ENCODE measurements around the gene ROS1. TPM values are rescaled to one million over a fixed set of nuclear protein-coding genes. Genes with fewer than 3 reads are reported as not detected.

Gene ROS1
- total and polyA plus RNA-seq, 4 donors, result under 0.01 TPM; not detected in 3

DNA sequence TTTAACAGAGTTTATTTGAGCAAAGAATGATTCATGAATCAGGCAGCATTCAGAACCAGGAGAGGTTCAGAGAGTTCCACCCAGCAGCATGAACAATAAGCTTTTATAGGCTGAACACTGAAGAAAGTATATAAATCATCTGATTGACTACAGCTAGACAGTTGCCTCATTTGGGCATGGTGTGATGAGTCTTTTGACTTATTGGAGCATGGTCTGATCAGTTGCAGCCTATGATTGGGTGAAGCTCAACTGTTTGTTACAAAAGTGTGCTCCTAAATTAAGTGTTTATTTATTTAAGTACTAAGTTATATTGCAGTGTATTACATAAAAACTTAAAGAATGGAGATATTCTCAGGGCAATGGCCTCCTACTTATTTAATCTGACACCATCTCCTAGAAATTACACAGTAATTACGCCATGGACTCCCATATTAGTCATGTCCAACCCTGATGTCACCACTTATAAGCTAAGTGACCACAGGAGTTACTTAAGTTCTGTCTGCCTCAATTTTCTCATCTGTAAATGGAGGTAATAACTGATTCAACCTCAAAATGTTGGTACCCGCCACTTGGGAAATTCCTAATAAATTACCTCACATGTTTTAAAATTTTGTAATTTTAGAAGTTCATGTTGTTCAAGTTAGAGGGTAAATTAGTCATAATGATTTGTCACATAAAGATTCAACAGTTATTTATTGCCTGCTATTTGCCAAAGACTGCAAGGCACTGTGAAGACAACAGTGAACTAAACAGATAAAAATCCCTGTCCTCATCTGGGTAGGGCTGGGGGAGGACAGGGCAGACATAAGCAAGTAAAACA lies 15.2 kb upstream of the ROS1 start:
- 88% methylated on average over 2 of the region's 2 CpGs for WGBS
- H3K9me3 ChIP-seq (ENCODE audit: control insufficient read depth in 4 of 4, low read length in 3 of 4), result no peaks in the 10 kb centered on the region
- H3K36me3 ChIP-seq (ENCODE audit: control insufficient read depth in 4 of 4, insufficient read depth in 3 of 4, low read depth in 1 of 4, low read length in 3 of 4), result no peaks in the 10 kb centered on the region
- H3K9ac ChIP-seq (ENCODE audit: low read depth in 1 of 2, low read length in 2 of 2), result no peak overlapping the region
- TF ChIP-seq HNF4G (IDR thresholded peaks at IDR 0.05), result no peak
- no peak for TF ChIP-seq NR2F2 (IDR thresholded peaks at IDR 0.05)
- TF ChIP-seq, protein P1, sequence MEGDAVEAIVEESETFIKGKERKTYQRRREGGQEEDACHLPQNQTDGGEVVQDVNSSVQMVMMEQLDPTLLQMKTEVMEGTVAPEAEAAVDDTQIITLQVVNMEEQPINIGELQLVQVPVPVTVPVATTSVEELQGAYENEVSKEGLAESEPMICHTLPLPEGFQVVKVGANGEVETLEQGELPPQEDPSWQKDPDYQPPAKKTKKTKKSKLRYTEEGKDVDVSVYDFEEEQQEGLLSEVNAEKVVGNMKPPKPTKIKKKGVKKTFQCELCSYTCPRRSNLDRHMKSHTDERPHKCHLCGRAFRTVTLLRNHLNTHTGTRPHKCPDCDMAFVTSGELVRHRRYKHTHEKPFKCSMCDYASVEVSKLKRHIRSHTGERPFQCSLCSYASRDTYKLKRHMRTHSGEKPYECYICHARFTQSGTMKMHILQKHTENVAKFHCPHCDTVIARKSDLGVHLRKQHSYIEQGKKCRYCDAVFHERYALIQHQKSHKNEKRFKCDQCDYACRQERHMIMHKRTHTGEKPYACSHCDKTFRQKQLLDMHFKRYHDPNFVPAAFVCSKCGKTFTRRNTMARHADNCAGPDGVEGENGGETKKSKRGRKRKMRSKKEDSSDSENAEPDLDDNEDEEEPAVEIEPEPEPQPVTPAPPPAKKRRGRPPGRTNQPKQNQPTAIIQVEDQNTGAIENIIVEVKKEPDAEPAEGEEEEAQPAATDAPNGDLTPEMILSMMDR (IDR thresholded peaks at IDR 0.05; ENCODE audit: low read depth, low read length, missing input control), result no peak
- TF ChIP-seq ZBTB33 (IDR thresholded peaks at IDR 0.05), result no peak
- TF ChIP-seq TAF1 (conservative IDR thresholded peaks at IDR 0.05), result no peak
- TF ChIP-seq, protein P2, sequence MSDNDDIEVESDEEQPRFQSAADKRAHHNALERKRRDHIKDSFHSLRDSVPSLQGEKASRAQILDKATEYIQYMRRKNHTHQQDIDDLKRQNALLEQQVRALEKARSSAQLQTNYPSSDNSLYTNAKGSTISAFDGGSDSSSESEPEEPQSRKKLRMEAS (IDR thresholded peaks at IDR 0.05), result no peak
- TF ChIP-seq SP1 (IDR thresholded peaks at IDR 0.05), result no peak
- no peak for TF ChIP-seq JUND (IDR thresholded peaks at IDR 0.05)
- TF ChIP-seq EGR1 (IDR thresholded peaks at IDR 0.05; ENCODE audit: low read depth in 2 of 2), result no peak
- no peak for TF ChIP-seq FOXA2 (IDR thresholded peaks at IDR 0.05)
- no peak for TF ChIP-seq RXRA (IDR thresholded peaks at IDR 0.05)
- TF ChIP-seq FOXA1 (IDR thresholded peaks at IDR 0.05), result no peak
- no peak for TF ChIP-seq REST (IDR thresholded peaks at IDR 0.05)
- TF ChIP-seq ATF3 (IDR thresholded peaks at IDR 0.05), result no peak
- no peak overlapping the region for H3K4me3 ChIP-seq (ENCODE audit: low read depth in 1 of 3, low read length in 3 of 3)
- no peak for DNase-seq (ENCODE audit: low spot score)
- peaks cover 0 to 8% (median 3%) of the 10 kb centered on the region in 4 donors for H3K4me1 ChIP-seq (ENCODE audit: control insufficient read depth in 4 of 4, insufficient read depth in 4 of 4, low read length in 3 of 4)
- H3K27me3 ChIP-seq (ENCODE audit: control insufficient read depth in 4 of 4, insufficient read depth in 4 of 4, low read length in 3 of 4), result peaks cover 0 to 2% (median 0%) of the 10 kb centered on the region in 4 donors
- H3K27ac ChIP-seq (ENCODE audit: low read depth in 1 of 2, low read length in 2 of 2), result no peak overlapping the region

- Histone ChIP-seq H3K27me3 (ENCODE audit: control insufficient read depth in 4 of 4, insufficient read depth in 4 of 4, low read length in 3 of 4) (no peaks in the 10 kb centered on the region), H3K9me3 (ENCODE audit: control insufficient read depth in 4 of 4, low read length in 3 of 4) (no peaks in the 10 kb centered on the region), H3K36me3 (ENCODE audit: control insufficient read depth in 4 of 4, insufficient read depth in 3 of 4, low read depth in 1 of 4, low read length in 3 of 4) (no peaks in the 10 kb centered on the region), H3K4me1 (ENCODE audit: control insufficient read depth in 4 of 4, insufficient read depth in 4 of 4, low read length in 3 of 4) (no peaks in the 10 kb centered on the region), H3K4me3 (ENCODE audit: low read depth in 1 of 3, low read length in 3 of 3) (no peak overlapping the region), H3K9ac (ENCODE audit: low read depth in 1 of 2, low read length in 2 of 2) (no peak overlapping the region), H3K27ac (ENCODE audit: low read depth in 1 of 2, low read length in 2 of 2) (no peak overlapping the region)
- WGBS, result 93% methylated on average over 1 of the region's 1 CpG
- DNase-seq (ENCODE audit: low spot score), result no peak
- TF ChIP-seq TAF1 (conservative IDR thresholded peaks at IDR 0.05) (no peak), ZBTB33 (IDR thresholded peaks at IDR 0.05) (no peak), NR2F2 (IDR thresholded peaks at IDR 0.05) (no peak), REST (IDR thresholded peaks at IDR 0.05) (no peak), FOXA1 (IDR thresholded peaks at IDR 0.05) (no peak), HNF4G (IDR thresholded peaks at IDR 0.05) (no peak)
These were observed 6.5 kb upstream of the ROS1 start for GRCh38 chr6:117432273-117432672.
